H1 (cell line): ENCODE data around the gene TFF2. TPM values are rescaled to one million over a fixed set of nuclear protein-coding genes. Genes with fewer than 3 reads are reported as not detected.
A peak's percentile ranks its signal among the peaks of the same experiment; 100 is the strongest.

Source experiments
- CTCF ChIA-PET: fragments of 300-600 bp; sonication (Branson Sonifier 250); formaldehyde crosslinking; loops from one replicate; lab custom pipeline; 2021; ENCODE audit not compliant: partially characterized antibody; lab: Charles Lee
- POLR2A ChIA-PET: fragments of 300-600 bp; sonication (Branson Sonifier 250); formaldehyde crosslinking; loops from one replicate; lab custom pipeline; 2021; ENCODE audit warnings: inconsistent platforms; ENCODE audit not compliant: partially characterized antibody; lab: Charles Lee
- DNase-seq, 2 experiments: peaks; one replicate each; pipeline versions ENCODE4 v3.0.0 to v3.0.0-alpha.2; 2010 to 2022; ENCODE audit warnings: low spot score in 2 of 2, low read depth in 1 of 2, mixed read lengths in 1 of 2
- FAIRE-seq: peaks from 2 replicates; lab custom pipeline; 2011; peaks lifted over from hg19 to GRCh38; lab: Jason Lieb, UNC
- H2AFZ ChIP-seq: 2 replicates; pipeline ENCODE4 v1.8.1; 2012; ENCODE audit warnings: low read length, inconsistent platforms
- H2AK5ac ChIP-seq: 2 replicates; pipeline ENCODE4 v1.6.1; 2013; ENCODE audit warnings: low read depth, low read length
- H2BK120ac ChIP-seq: replicated peaks from 2 replicates; pipeline ENCODE3; 2013; ENCODE audit warnings: low read depth, low read length, inconsistent platforms
- H2BK12ac ChIP-seq: 2 replicates; pipeline ENCODE4 v1.6.1; 2013; ENCODE audit warnings: low read depth, low read length
- H2BK15ac ChIP-seq: 2 replicates; pipeline ENCODE4 v1.6.1; 2013; ENCODE audit warnings: low read length
- H2BK20ac ChIP-seq: 2 replicates; pipeline ENCODE4 v1.6.1; 2013; ENCODE audit warnings: low read length
- H2BK5ac ChIP-seq: 2 replicates; pipeline ENCODE4 v1.6.1; 2013; ENCODE audit warnings: low read depth, low read length
- H3K14ac ChIP-seq: 2 replicates; pipeline ENCODE4 v1.6.1; 2013; ENCODE audit warnings: inconsistent platforms; ENCODE audit not compliant: insufficient read length
- H3K18ac ChIP-seq: 2 replicates; pipeline ENCODE4 v1.6.1; 2013; ENCODE audit warnings: low read length; ENCODE audit errors: extremely low read depth
- H3K23ac ChIP-seq: 2 replicates; pipeline ENCODE4 v1.6.1; 2013; ENCODE audit warnings: inconsistent platforms; ENCODE audit not compliant: insufficient read length
- H3K23me2 ChIP-seq: 2 replicates; pipeline ENCODE4 v1.6.1; 2013; ENCODE audit warnings: low read depth, low read length
- H3K27ac ChIP-seq: 2 replicates; pipeline ENCODE4 v1.6.1; 2011; ENCODE audit warnings: low read depth, low read length, inconsistent platforms
- H3K27me3 ChIP-seq, 4 experiments: replicated peaks in 1 of 4; 1 replicate in 1 of 4; 2 replicates in 3 of 4; pipeline versions ENCODE4 v1.6.1 to v1.8.1; 2011 to 2013; ENCODE audit warnings: low read length in 3 of 4, mild to moderate bottlenecking in 3 of 4, inconsistent platforms in 2 of 4, mixed read lengths in 2 of 4, moderate library complexity in 1 of 4; ENCODE audit not compliant: control insufficient read depth in 3 of 4, insufficient read depth in 3 of 4; ENCODE audit errors: extremely low read depth in 1 of 4
- H3K36me3 ChIP-seq, 4 experiments: 2 replicates each; pipeline versions ENCODE4 v1.6.1 to v1.8.1; 2011 to 2013; ENCODE audit warnings: mild to moderate bottlenecking in 4 of 4, low read length in 3 of 4, moderate library complexity in 2 of 4, control low read depth in 1 of 4, inconsistent platforms in 1 of 4; ENCODE audit not compliant: insufficient read depth in 4 of 4, control insufficient read depth in 2 of 4
- H3K4ac ChIP-seq: replicated peaks from 2 replicates; pipeline ENCODE3; 2013; ENCODE audit warnings: low read length, low read depth, mixed read lengths, inconsistent platforms; ENCODE audit not compliant: insufficient read length
- H3K4me1 ChIP-seq, 4 experiments: replicated peaks in 1 of 4; 1 replicate in 1 of 4; 2 replicates in 3 of 4; pipeline versions ENCODE4 v1.6.1 to v1.8.1; 2011 to 2013; ENCODE audit warnings: low read length in 3 of 4, inconsistent platforms in 2 of 4, mixed read lengths in 1 of 4; ENCODE audit not compliant: insufficient read depth in 4 of 4, control insufficient read depth in 3 of 4
- H3K4me2 ChIP-seq, 2 experiments: 2 replicates each; pipeline versions ENCODE4 v1.6.1 to v1.8.1; 2011 to 2013; ENCODE audit warnings: low read depth in 2 of 2, low read length in 2 of 2, control low read depth in 1 of 2, inconsistent platforms in 1 of 2, mild to moderate bottlenecking in 1 of 2; ENCODE audit not compliant: insufficient read depth in 1 of 2
- H3K4me3 ChIP-seq, 4 experiments: fragments of 200-600, 300-600 bp in 1 of 4; sonication (generic), shearing (Covaris generic), sonication (Bioruptor Twin) in 1 of 4; 2 replicates each; pipeline versions ENCODE4 v1.5.1 to v1.8.1; 2011 to 2016; ENCODE audit warnings: low read length in 4 of 4, low read depth in 3 of 4, control low read depth in 2 of 4, inconsistent platforms in 2 of 4, mild to moderate bottlenecking in 2 of 4, mixed read lengths in 1 of 4, moderate library complexity in 1 of 4; ENCODE audit not compliant: insufficient read depth in 2 of 4; ENCODE audit errors: extremely low read depth in 1 of 4
- H3K56ac ChIP-seq: replicated peaks from 2 replicates; pipeline ENCODE3; 2013; ENCODE audit warnings: low read depth, mild to moderate bottlenecking, mixed read lengths, low read length, inconsistent platforms; ENCODE audit not compliant: insufficient read length
- H3K79me1 ChIP-seq: 2 replicates; pipeline ENCODE4 v1.6.1; 2013; ENCODE audit warnings: low read depth, low read length, control low read depth
- H3K79me2 ChIP-seq, 2 experiments: 2 replicates each; pipeline versions ENCODE4 v1.6.1 to v1.8.1; 2012 to 2013; ENCODE audit warnings: low read length in 2 of 2, mild to moderate bottlenecking in 2 of 2, inconsistent platforms in 1 of 2; ENCODE audit not compliant: insufficient read depth in 2 of 2, control insufficient read depth in 1 of 2
- H3K9ac ChIP-seq, 4 experiments: replicated peaks in 1 of 4; 1 replicate in 1 of 4; 2 replicates in 3 of 4; pipeline versions ENCODE4 v1.6.1 to v1.8.1; 2011 to 2013; ENCODE audit warnings: low read depth in 3 of 4, low read length in 3 of 4, control low read depth in 2 of 4, mild to moderate bottlenecking in 2 of 4, moderate library complexity in 2 of 4, inconsistent platforms in 1 of 4; ENCODE audit errors: extremely low read depth in 1 of 4
- H3K9me3 ChIP-seq, 2 experiments: 2 replicates each; pipeline versions ENCODE4 v1.6.1 to v1.8.1; 2012 to 2013; ENCODE audit warnings: mild to moderate bottlenecking in 2 of 2, moderate library complexity in 2 of 2, control low read depth in 1 of 2, inconsistent platforms in 1 of 2, low read depth in 1 of 2, low read length in 1 of 2, mixed read lengths in 1 of 2; ENCODE audit not compliant: insufficient read depth in 2 of 2
- H4K20me1 ChIP-seq, 2 experiments: replicated peaks in 1 of 2; 2 replicates each; pipeline versions ENCODE3 to v1.8.1; 2011 to 2013; ENCODE audit warnings: inconsistent platforms in 2 of 2, low read length in 2 of 2, mild to moderate bottlenecking in 1 of 2; ENCODE audit not compliant: insufficient read depth in 2 of 2, control insufficient read depth in 1 of 2
- H4K5ac ChIP-seq: 2 replicates; pipeline ENCODE4 v1.6.1; 2013; ENCODE audit warnings: low read length, low read depth, mixed read lengths, inconsistent platforms; ENCODE audit not compliant: insufficient read length
- H4K8ac ChIP-seq: 2 replicates; pipeline ENCODE4 v1.8.0; 2013; ENCODE audit warnings: mild to moderate bottlenecking, moderate library complexity, low read length, inconsistent platforms; ENCODE audit not compliant: insufficient read depth; ENCODE audit errors: extremely low read depth
- H4K91ac ChIP-seq: replicated peaks from 2 replicates; pipeline ENCODE3; 2013; ENCODE audit warnings: low read length, mixed read lengths, inconsistent platforms; ENCODE audit not compliant: insufficient read length
- ASH2L ChIP-seq: fragments of 200-600, 300-600 bp; sonication (generic); IDR thresholded peaks from one replicate; pipeline ENCODE4 v1.7.1; 2017; ENCODE audit warnings: low read length
- BCL11A ChIP-seq, 2 experiments: IDR thresholded peaks; one replicate each; pipeline ENCODE4 v1.6.1; 2011; ENCODE audit warnings: low read depth in 2 of 2, low read length in 2 of 2, mild to moderate bottlenecking in 2 of 2
- FOSL1 ChIP-seq: IDR thresholded peaks from 2 replicates; pipeline ENCODE4 v1.6.1; 2011; ENCODE audit warnings: mild to moderate bottlenecking, low read depth, low read length, moderate library complexity; ENCODE audit not compliant: insufficient read depth
- SIRT6 ChIP-seq: IDR thresholded peaks from one replicate; pipeline ENCODE4 v1.7.1; 2012; ENCODE audit warnings: low read length, inconsistent platforms
- WGBS, 2 experiments: shearing (Covaris generic) in 1 of 2; methylation state at CpG; one replicate each; pipeline versions ENCODE4 v1.1.6 to v1.1.7; 2013 to 2015; ENCODE audit warnings: low lambda C conversion rate in 2 of 2, mixed read lengths in 2 of 2, inconsistent platforms in 1 of 2, low coverage in 1 of 2, missing lambda C conversion rate in 1 of 2; ENCODE audit not compliant: insufficient replicate concordance in 2 of 2, insufficient coverage in 1 of 2, insufficient read length in 1 of 2; ENCODE audit errors: extremely low coverage in 1 of 2, missing lambda C conversion rate in 1 of 2; 5-methylcytosine and 5-hydroxymethylcytosine counted together
- polyA plus RNA-seq, 7 experiments: library from polyadenylated mRNA; depleted of rRNA in 3 of 7; stranded (reverse) in 5 of 7; unstranded in 2 of 7; fragments of >200 nt in 5 of 7; fragments of 200-250 nt in 2 of 7; gene quantifications; 1 replicate in 5 of 7; 2 replicates in 1 of 7; 4 replicates in 1 of 7; pipeline versions ENCODE4 v1.2.1 to v1.2.3, GENCODE V29; 2011 to 2013; ENCODE audit warnings: missing spikeins in 2 of 7, mixed read lengths in 2 of 7
- total RNA-seq: library from RNA; stranded (reverse); fragmentation: NEBNext Ultra II Directional; extraction: Animal tissue kit (Norgen Biotek cat#: 25700); gene quantifications from 2 replicates; pipeline ENCODE4 v1.2.1, GENCODE V29; 2021
- TF ChIP-seq, protein P1 (sequence below): IDR thresholded peaks from 2 replicates; pipeline ENCODE4 v1.6.1; 2012; ENCODE audit warnings: low read length, inconsistent platforms

Gene TFF2
- total and polyA plus RNA-seq, 2 of the 8 experiments (the other 6 are each of a cell fraction or from before 2014, with no cell fraction given), result not detected

DNA sequence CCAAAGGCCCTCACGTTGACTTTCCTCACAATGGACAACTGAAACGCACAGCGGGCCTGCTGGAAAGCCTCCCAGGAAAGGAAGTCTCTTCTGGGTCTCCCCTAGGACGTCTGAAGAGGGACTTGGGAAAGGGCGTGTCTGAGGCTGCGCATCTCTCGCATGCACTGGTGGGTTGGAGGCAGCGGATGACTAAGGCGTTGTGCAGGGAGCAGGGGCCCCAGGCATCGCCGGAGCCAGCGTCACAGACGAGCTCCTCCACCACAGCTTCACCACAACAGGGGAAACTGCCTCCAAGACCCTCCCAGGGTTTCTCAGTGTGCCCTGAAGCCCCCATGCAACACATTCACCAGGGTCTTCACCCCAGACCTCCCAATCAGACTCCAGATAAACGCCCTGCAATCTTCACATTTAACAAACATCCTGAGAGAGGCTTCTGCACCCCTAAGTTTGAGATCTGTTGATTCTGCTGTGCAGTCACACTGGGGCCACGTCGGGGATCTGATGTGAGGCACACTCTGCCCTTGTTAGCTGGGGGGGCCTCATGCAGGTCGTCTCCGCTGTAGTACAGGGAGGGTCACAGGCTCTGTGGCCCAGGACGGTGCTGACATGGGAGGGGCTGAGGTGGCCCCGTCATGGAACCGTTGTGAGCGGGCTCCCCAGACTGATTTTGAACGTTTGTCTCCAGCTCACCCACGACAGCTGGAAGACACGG, 22.6 kb upstream of the TFF2 start:
- ChIA-PET POLR2A (no interaction called here), CTCF (interaction anchor here (0.6 to 3.8 kb wide), 9 partner anchors 8 to 1318 kb away, joined by 3 to 18 read pairs (median 4); no protein-coding TSS in a partner anchor)
- no peak overlapping the region for H2BK120ac ChIP-seq
- H3K27ac ChIP-seq, result no peak overlapping the region
- H3K14ac ChIP-seq, result no peak overlapping the region
- 90% methylated on average over 25 of the region's 25 CpGs; no CpG with 5 or more reads in 1 of the 2 experiments for WGBS, 2 experiments
- no peak for FAIRE-seq
- no peaks in the 10 kb centered on the region for H4K20me1 ChIP-seq
- no peak for DNase-seq
- no peak overlapping the region for H3K4ac ChIP-seq
- no peak overlapping the region for H2AK5ac ChIP-seq
- H3K4me3 ChIP-seq, result no peak overlapping the region
- no peak overlapping the region for H3K18ac ChIP-seq
- no peaks in the 10 kb centered on the region for H3K23me2 ChIP-seq
- H2BK15ac ChIP-seq, result no peak overlapping the region
- no peaks in the 10 kb centered on the region for H3K9me3 ChIP-seq
- no peak overlapping the region for H3K56ac ChIP-seq
- H4K5ac ChIP-seq, result no peak overlapping the region
- H4K8ac ChIP-seq, result peak overlapping the region; percentile 57
- H3K36me3 ChIP-seq, result no peaks in the 10 kb centered on the region
- H3K4me2 ChIP-seq, result no peak overlapping the region
- no peak for TF ChIP-seq ASH2L
- no peak for TF ChIP-seq BCL11A (IDR thresholded peaks at IDR 0.05; ENCODE audit: low read depth in 2 of 2, low read length in 2 of 2)
- no peak for TF ChIP-seq FOSL1
- no peak for TF ChIP-seq SIRT6
- TF ChIP-seq, protein P1, sequence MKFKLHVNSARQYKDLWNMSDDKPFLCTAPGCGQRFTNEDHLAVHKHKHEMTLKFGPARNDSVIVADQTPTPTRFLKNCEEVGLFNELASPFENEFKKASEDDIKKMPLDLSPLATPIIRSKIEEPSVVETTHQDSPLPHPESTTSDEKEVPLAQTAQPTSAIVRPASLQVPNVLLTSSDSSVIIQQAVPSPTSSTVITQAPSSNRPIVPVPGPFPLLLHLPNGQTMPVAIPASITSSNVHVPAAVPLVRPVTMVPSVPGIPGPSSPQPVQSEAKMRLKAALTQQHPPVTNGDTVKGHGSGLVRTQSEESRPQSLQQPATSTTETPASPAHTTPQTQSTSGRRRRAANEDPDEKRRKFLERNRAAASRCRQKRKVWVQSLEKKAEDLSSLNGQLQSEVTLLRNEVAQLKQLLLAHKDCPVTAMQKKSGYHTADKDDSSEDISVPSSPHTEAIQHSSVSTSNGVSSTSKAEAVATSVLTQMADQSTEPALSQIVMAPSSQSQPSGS, result no peak
- H4K91ac ChIP-seq, result no peak overlapping the region
- H2AFZ ChIP-seq, result no peak overlapping the region
- H2BK5ac ChIP-seq, result no peak overlapping the region
- H2BK12ac ChIP-seq, result no peak overlapping the region
- H3K79me1 ChIP-seq, result no peaks in the 10 kb centered on the region
- no peak overlapping the region for H3K9ac ChIP-seq
- no peak overlapping the region for H2BK20ac ChIP-seq
- peaks cover 0 to 7% (median 0%) of the 10 kb centered on the region in 4 experiments; a peak in 5 of 7 replicates for H3K4me1 ChIP-seq
- no peak overlapping the region for H3K23ac ChIP-seq
- no peaks in the 10 kb centered on the region for H3K79me2 ChIP-seq
- H3K27me3 ChIP-seq, result peaks cover 0 to 2% (median 0%) of the 10 kb centered on the region in 4 experiments; a peak in 1 of 7 replicates
